Measurements from ENCODE around the gene MYO10.
"Not testable (repeated sequence)": the region's sequence is repeated elsewhere in the genome, so short reads cannot be mapped to it uniquely, and the experiment has no call there.

MYO10 gene

DNA sequence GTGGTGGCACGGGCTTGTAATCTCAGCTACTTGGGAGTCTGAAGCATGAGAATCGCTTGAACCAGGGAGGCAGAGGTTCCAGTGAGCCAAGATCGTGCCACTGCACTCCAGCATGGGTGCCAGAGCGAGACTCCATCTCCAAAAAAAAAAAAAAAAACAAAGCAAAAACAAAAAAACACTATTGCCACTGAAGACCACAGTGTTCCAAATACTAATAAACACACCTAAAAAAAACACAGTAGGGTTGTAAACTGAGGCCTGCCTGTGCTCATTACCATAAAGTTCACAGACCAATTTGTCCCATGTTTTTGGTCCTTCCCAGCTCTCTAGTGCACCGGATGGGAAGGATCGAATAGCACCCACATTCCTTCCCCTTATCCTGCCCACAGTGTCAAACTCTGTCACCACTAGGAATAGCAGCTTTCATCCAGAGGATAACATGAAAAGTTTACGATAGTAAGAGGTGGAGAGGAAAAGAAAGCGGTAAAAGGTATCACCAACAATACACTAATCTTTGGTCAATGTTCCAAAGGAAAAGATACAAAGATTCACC is 49.2 kb downstream of the MYO10 start:
- DNase-seq (ENCODE audit: low spot score) = no peak

DNA sequence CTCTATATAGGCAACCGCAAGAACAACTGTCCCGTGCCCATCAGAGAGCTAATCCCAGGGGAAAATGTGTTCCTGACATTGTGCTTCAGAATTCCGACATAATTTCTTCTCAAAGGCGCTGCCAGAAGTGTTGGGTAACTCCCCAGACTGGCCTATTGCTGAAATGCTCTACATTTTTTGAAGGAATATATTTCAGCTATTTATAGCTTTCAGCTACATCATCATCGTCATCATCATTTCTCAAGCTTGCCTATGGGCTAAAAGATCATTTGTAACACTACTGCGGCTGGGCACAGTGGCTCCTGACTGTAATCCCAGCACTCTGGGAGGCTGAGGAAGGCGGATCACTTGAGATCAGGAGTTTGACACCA is 49.7 kb downstream of the MYO10 start:
- DNase-seq (ENCODE audit: low spot score) = peak; percentile 83

DNA sequence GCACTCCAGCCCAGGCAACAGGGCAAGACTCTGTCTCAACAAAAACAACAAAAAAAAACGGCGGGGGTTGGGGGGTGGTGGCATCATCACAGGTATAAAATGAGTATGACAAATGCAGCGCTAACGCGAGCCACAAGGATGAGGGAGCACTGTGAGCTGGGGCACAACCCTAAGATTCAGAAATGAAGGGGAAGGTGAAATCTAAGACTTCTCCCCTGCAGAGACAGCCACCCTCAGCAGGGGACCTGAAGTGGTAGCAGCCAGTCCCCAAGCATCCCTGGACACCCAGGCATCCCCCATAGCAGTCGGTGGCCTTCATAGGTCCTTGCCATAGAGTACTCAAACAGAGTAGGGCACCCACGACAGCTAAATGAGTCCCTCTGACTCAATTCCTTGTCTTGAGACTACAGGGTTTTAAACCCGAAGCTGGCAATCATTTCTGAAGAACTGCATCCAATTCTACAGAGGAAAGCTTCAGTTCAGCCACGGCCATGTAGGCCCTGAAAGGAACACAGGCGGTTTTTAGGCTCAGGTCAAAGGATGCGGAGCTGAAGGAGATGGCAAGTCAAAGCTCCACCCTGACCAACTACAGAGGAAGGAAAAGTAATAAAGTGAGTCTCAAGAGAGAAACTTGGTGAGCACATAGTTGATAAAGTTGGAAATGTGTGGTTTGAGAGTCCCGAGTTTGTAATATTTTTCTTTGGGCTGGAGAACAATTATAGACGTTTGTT is 50.3 kb downstream of the MYO10 start:
- DNase-seq (ENCODE audit: low spot score) = no peak

DNA sequence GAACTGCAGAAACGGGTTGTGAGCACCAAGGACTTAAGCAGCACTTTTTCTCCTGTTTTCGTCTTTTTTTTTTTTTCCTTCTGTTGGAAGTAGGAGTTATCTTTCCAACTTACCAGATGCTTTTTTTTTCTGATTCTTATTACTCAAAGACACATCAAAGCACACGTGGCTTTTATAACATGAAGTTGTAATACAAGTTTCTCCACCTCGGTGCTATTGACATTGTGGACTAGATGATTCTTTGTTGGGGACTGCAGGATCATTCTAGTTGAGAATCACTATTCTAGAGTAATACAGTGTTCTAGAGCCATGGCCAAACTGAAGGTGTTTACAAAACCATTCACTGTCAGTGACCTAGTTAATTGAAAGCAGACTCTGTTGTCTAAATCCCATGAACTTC is 51.5 kb downstream of the MYO10 start:
- DNase-seq (ENCODE audit: low spot score) = no peak

DNA sequence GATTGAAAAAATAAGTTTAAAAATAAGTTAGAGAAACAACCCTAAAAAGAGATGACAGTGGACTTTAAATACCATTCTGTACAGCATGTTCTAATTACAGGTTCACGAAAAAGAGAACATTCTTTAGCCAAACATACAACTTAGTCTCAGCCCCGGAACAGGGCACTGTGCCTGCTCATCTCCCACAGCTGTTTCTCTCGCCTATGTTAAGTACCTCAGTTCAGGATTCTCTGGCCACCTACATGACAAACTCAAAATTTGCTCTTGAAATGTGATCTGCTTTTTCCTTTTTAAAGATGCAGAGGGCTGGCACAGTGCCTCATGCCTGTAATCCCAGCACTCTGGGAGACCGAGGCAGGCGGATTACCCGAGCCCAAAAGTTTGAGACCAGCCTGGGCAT is 52.3 kb downstream of the MYO10 start:
- DNase-seq (ENCODE audit: low spot score) = no peak

DNA sequence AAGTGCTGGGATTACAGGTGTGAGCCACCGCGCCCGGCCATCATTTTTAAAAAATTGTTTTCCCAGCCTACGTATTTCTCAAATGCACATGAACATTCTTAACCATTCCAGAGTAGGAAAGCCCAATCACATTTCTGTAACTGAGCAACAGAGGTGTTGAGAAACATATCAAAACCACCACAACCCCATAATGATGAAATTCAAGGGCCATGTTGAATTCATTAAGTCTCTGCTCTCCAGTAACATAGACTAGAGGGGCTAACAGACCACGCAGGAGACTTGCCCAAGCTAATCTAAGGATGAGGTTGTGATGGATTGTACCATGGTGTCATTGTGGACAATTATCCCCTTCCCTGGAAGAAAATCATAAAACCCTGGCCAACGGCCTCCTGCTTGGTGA is 52.9 kb downstream of the MYO10 start:
- DNase-seq (ENCODE audit: low spot score) = no peak

DNA sequence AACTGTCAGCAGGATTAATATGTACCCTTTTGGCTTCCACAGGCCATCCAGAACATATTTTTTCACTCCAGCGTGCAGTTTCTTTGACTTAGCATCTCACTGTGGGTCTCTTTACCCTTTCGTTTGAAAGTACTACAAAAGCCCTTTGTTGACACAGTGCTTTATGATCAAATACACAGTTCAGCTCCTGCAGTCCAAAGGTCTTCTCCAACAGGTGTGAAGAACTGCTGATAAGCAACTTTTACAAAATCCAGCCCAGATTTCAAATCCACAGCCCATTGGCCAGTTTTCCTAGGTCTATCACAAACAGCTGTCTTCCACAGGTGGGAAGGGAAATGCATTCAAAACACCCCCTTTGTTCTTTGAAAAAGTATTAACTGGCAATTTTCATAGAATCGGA is 54.8 kb downstream of the MYO10 start:
- no peak for DNase-seq (ENCODE audit: low spot score)

DNA sequence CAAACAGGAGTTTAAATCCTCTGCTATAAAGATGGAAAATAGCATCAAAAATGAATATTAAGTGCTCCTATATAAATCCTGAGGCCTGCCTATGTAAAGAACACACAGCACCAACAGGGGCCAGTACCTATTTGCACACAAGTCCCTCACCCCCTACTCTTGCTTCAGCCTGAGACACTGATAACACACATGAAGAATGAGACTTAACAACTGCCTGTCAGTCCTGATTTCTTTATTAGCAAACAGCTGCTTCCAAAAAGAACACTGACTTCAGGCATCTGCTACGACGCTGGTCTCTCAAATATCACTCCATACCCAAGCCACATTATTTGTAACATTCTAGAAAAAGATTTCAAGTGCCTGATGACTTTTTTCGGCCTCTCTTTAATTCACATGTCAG is 55.5 kb downstream of the MYO10 start:
- DNase-seq (ENCODE audit: low spot score) = no peak

DNA sequence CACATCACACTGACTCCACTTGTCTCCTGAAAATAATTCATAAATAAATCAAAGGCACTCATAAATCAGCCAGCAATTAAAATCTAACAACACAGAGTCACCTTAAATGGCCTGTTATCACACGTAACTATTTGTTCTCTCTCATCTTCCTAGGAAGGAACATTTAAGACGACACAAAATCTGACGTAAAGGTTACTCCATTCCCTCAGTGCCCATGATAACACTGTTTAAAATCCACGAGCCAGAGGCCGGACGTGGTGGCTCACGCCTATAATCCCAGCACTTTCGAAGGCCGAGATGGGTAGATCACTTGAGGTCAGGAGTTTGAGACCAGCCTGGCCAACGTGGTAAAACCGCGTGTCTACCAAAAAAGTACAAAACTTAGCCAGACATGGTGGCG is 56.4 kb downstream of the MYO10 start:
- DNase-seq (ENCODE audit: low spot score) = no peak

DNA sequence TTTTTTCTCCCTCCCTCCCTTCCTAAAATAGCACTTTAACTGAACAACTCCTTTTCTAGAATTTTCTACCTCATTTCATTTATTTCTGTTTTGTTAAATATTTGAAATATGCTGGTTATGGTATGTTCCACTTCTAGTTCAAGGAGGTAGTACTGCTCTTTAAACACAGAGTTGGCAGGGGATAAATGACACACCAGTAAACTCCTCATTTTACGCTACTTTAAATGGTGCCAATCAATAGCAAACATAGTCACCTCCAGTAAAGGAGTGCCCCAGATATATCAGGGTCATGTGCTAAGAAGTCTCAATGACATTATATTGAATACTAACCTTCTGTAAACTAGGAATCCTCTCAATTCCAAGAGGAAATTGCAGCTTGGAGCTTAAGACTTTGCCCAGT is 56.9 kb downstream of the MYO10 start:
- DNase-seq (ENCODE audit: low spot score) = no peak

DNA sequence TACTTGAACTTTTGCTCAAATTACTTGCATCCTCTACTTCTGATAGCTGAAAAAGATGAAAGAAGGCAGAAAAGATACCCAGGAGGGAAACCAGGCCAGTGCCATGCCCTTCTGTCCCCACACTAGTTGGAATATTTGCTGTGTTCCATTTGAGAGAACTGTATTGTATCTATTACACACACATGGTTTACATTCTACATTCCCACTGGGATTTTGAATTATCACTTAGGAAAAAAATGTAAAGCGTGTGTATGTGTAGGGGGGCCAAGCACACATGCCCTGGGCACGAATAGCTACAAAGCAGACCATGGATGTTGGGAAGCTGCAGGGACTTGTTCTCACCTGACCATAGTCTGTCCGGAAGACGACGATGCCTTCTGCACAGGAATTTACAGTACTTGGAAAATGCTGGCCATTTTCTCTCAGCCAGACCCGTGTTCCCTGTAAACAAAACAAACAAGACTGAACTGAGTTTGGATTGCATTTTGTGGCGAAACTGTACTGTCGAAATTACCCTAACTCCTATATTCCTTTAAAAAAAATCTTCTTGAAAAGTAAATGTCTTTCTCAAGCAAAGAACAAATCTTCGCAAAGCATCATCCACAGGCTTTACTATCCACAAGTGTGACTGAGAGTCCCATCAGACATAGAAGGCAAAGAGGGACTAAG is 58.7 kb downstream of the MYO10 start:
- no peak for DNase-seq (ENCODE audit: low spot score)

DNA sequence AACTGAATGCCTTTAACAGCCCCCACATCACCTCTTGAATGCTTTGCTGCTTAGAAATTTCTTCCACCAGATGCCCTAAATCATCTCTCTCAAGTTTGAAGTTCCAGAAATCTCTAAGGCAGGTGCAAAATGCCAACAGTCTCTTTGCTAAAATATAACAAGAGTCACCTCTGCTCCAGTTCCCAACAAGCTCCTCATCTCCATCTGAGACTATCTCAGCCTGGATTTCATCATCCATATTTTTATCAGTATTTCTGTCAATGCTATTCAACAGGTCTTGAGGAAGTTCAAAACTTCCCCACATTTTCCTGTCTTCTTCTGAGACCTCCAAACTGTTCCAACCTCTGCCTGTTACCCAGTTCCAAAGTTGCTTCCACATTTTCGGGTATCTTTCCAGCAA is 61.7 kb downstream of the MYO10 start:
- not testable (repeated sequence) for DNase-seq (ENCODE audit: low spot score)

DNA sequence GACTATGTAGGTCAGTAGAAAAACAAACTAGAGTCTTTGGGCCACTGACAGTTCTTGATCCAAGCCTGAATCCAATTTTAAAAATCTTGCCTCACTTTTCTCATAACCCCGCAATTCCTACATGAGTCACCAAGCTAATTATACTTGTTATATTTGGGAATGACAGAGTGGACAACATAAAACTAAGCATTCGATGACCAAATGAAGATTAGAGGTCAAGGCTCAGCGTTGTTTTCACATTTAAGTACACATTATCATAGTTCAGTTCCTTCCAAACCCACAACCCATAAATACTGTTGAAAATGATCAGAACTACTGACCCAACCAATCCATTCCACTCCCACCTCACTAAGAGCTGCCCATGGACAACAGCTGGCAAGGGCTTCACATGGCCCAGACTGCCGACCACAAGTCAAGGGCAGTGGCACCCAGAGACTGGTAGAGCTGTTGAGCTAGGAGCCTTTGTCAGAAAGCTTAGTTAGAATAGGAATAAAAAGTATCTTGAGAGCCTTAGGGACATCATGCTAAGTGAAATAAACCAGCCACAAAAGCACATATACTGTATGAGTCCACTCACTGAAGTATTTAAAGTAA is 64.2 kb downstream of the MYO10 start:
- DNase-seq (ENCODE audit: low spot score) = peak; percentile 77

DNA sequence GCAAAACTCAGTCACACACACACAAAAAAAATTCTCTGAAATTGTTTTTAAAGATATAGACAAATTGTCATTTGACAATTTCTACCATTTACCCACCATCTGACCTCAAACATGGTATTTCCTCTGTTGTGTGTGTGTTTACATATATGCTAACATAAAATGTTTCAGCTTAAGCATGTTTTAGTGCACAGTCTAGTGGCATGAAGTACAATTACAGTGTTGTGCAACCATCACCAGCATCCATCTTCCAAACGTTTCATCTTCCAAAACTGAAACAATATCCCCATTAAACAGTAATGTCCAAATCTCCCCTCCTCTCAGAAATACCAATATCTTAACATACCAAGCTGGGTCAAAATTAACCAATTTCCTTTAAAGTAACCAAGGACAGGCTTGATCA is 65.2 kb downstream of the MYO10 start:
- no peak for DNase-seq (ENCODE audit: low spot score)

DNA sequence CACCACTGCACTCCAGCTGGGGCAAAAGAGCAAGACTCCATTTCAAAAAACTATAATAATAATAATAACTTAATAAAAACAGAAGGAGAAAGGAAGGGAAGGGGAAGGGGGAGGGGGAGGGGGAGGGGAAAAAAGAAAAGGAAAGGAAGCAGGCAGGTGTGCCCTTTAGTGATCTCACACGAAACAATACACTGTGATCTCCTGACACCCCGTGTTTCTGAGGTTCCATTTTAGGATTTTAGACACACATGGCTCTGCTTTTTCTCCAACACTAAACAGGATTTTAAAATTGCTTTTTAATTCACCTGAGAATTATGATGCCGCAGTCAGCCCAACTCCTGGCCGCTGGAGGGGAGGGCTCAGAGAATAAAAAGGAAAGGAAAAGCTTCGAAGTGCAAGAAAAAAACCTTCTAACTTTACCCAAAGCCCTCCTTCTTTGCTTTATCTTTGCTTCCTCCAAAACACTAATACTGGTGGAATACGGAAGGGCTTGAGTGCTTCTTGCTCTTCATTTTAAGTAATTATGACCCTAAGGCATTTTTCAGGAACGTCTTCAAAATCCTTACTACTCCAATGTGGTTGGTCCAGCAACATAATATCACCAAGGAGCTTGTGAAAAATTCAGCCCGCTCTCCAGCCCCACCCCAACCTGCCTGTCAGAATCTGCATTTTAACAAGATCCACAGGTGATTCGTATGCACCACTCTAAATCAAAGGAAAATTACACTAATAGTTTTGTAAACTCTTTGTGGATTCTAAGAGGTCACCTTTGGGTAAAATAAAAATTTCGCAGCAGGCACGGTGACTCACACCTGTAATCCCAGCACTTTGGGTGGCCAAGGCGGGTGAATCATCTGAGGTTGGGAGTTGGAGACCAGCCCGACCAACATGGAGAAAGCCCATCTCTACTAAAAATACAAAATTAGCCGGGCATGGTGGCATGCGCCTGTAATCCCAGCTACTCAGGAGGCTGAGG is 66.0 kb downstream of the MYO10 start:
- no peak for DNase-seq (ENCODE audit: low spot score)

DNA sequence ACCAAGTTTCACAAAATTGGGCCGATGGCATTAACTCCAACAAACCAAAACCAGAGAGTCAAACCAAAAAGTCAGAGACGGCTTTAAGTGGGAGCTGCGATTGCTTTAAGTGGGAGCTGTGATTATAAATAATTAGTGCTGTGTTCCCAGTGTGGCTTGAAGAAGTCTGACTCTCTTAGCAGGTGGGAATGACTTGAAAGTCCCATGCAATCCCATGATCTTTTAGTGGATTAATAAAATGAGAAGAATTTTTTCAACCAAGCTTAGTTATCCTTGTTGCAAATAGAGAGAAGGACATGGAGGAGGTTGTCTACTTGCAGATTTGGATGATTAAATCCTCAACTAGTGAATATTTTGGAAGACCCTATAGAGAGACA is 68.5 kb downstream of the MYO10 start:
- no peak for DNase-seq (ENCODE audit: low spot score)

DNA sequence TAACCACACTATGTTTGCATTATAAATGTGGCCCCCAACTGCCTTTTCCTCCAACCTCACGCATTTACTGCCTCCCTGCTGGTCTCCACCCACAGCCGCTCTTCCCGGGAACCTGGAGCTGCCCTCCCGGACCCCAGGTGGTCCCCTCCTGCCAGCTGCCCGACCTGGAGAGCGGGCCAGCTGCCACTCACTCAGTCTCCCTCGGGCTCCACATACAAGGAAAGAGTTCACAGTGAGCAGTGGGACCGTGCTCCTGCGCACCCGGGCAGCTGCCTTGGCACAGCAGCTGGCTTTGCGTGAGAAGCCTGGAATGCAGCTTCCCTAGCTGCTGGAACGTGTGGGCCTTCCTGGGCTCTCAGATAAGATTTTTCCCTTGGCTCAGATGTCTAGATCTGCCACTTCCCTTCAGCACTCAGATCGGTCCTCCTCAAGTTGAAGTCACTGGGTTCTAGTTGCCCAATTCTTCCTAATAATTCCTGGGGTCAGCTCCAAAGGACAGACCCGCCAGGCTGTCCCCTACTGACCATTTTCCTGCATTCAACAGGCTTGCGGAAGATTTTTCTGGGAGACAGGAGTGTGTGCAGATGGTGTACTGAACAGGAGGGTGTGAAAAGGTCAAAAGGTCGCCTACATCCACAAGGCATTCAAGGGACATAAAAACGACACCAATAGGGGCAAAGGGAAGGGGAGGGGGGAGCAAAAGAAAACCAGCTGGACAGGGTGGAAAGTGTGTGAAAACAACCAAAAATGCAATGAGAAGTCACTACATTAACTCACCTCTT is 69.1 kb downstream of the MYO10 start:
- DNase-seq (ENCODE audit: low spot score) = no peak

DNA sequence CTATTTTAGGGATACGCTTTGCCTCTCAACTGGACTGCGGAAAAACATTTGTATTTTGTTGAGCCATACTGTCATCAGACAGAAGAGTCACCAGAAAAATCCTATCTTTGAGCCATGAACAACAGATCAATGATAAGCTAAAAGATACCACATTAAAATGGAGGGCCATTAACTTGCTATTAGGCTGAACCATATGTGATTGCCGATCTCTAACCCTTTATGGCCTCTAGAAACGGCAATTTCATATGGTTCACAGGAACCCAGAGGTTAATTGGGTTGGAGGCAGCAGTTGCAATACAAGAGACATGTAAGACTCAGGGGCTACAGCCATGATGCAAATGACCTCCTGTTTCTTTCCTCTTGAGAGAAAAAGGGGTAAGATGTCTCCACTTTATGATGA is 69.8 kb downstream of the MYO10 start:
- DNase-seq (ENCODE audit: low spot score) = no peak

DNA sequence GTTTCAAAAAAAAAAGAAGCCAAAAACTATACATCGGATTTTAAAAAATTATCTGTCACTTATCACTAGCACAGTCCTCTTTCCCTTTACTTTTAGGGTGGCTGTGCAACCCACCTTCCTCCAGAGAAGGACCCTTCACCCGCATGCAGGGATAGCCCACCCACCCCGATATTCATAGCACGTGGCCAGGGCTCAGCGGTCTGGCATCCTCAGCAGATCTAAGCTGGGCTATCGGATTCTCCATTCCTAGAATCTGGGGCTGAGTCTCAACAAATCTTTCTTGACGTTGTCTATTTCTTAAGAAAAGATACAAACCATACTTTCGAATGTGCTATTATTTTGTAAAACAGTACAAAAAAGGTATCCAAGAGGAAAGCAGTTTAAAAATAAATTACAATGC is 70.9 kb downstream of the MYO10 start:
- DNase-seq (ENCODE audit: low spot score) = no peak

DNA sequence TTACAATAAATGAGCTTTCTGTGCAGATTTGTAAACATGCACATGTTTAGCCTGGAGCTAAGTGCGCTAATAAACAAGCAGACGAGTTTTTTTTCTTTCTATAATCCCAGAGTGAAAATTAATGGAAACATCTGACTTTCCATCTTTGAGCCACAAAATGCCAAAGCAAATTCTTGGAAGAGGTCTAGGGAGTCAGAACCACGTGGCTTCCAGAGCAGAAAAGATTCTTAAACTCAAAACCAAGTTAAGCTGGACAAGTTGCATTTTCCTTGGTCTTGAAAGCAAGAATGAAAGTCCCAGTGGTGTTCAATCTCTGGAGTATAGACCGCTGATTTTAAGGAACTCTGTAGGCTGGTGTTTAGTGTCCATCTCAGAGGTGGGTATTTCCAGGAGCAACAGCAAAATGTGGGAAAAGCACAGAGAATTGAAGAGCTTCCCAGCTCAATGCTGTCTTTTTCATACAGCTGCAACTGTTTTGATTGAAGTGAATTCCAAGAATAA is 71.4 kb downstream of the MYO10 start:
- peak; percentile 49 for DNase-seq (ENCODE audit: low spot score)

DNA sequence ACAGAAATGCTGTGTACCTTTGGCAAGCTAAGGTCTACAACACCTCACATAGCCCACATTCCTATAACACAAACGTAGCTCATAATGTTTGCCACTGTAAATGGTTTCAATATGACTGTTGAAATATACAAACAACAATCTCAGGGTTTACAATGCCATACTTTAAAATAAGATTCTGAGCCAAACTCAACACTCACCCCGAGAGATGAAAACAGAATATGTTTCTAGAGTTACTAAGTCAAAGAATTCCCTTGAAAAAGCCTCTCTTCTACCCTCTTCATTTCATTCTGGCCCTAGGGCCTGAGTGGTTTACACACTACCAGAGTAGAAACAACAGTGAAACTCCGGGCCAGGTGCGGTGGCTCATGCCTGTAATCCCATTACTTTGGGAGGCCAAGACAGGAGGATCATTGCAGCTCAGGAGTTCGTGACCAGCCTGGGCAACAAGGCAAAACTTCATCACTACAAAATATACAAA is 72.6 kb downstream of the MYO10 start:
- DNase-seq (ENCODE audit: low spot score) = no peak
